NCI-H1694 treated with DMSO at 0.1 percent for 48 hours (cell line): ENCODE data around the gene GRB7.
"Not testable (repeated sequence)": the region's sequence is repeated elsewhere in the genome, so short reads cannot be mapped to it uniquely, and the experiment has no call there.

Source experiments
- DNase-seq: peaks from one replicate; lab custom pipeline; 2025; lab: John Stamatoyannopoulos, UW

GRB7 gene

GRCh38 chr17:39752241-39752881 is 14.6 kb downstream of the GRB7 start:
- no peak for DNase-seq

GRCh38 chr17:39753514-39754160 is 15.9 kb downstream of the GRB7 start:
- peak; percentile 60 for DNase-seq

GRCh38 chr17:39754161-39754957 is 16.6 kb downstream of the GRB7 start:
- DNase-seq: peak; percentile 60

- DNase-seq: no peak
These were observed 17.3 kb downstream of the GRB7 start for GRCh38 chr17:39754958-39755553.

- DNase-seq: no peak
These were observed 18.0 kb downstream of the GRB7 start for GRCh38 chr17:39755554-39756379.

GRCh38 chr17:39756380-39757079 is 18.8 kb downstream of the GRB7 start:
- no peak for DNase-seq

GRCh38 chr17:39757176-39757662 is 19.5 kb downstream of the GRB7 start:
- no peak for DNase-seq

GRCh38 chr17:39757931-39758873 is 20.5 kb downstream of the GRB7 start:
- no peak for DNase-seq

GRCh38 chr17:39759204-39759603 is 21.5 kb downstream of the GRB7 start:
- no peak for DNase-seq

GRCh38 chr17:39761861-39762496 is 24.2 kb downstream of the GRB7 start:
- no peak for DNase-seq

GRCh38 chr17:39763051-39763820 is 25.5 kb downstream of the GRB7 start:
- no peak for DNase-seq

GRCh38 chr17:39764171-39764570 is 26.4 kb downstream of the GRB7 start:
- DNase-seq: not testable (repeated sequence)

GRCh38 chr17:39765175-39765574 is 27.4 kb downstream of the GRB7 start:
- no peak for DNase-seq

GRCh38 chr17:39765766-39766165 is 28.0 kb downstream of the GRB7 start:
- no peak for DNase-seq

GRCh38 chr17:39767147-39767546 is 29.4 kb downstream of the GRB7 start:
- DNase-seq: no peak

- DNase-seq: peak; percentile 4
These were observed 32.3 kb downstream of the GRB7 start for GRCh38 chr17:39769974-39770587.

GRCh38 chr17:39772415-39772814 is 34.7 kb downstream of the GRB7 start:
- no peak for DNase-seq
